K562 (cell line): ENCODE measurements around the gene DUSP10. TPM values are rescaled to one million over a fixed set of nuclear protein-coding genes. Genes with fewer than 3 reads are reported as not detected.
A peak's percentile ranks its signal among the peaks of the same experiment; 100 is the strongest.

Experiments
- CBFA2T2 ChIP-seq: fragments of 450-650 bp; conservative IDR thresholded peaks from 2 replicates; pipeline ENCODE4 v1.6.1; 2017; ENCODE audit warnings: mild to moderate bottlenecking
- CCNT2 ChIP-seq: IDR thresholded peaks from 2 replicates; pipeline ENCODE4 v1.6.1; 2011; ENCODE audit warnings: borderline replicate concordance, low read depth, mild to moderate bottlenecking, moderate library complexity, mixed read lengths, low read length; ENCODE audit not compliant: insufficient read length; ENCODE audit errors: extremely low read depth
- L3MBTL2 ChIP-seq: fragments of 450-650 bp; IDR thresholded peaks from 2 replicates; pipeline ENCODE4 v1.6.1; 2016; ENCODE audit warnings: mild to moderate bottlenecking, moderate library complexity
- NCOA1 ChIP-seq: fragments of 450-650 bp; IDR thresholded peaks from 2 replicates; pipeline ENCODE4 v1.6.1; 2016; ENCODE audit warnings: low read depth
- SRF ChIP-seq, 2 experiments: fragments of 250-450, 450-650 bp in 1 of 2; sonication (Bioruptor Pico) in 1 of 2; sonication (generic) in 1 of 2; formaldehyde crosslinking; IDR thresholded peaks; 2 replicates each; pipeline versions ENCODE4 v1.5.0 to v1.5.1; 2020 to 2022; ENCODE audit warnings: mild to moderate bottlenecking in 1 of 2, missing genetic modification reagents in 1 of 2
- TEAD1 ChIP-seq, 2 experiments: fragments of 450-650 bp in 1 of 2; sonication (generic) in 1 of 2; formaldehyde crosslinking; IDR thresholded peaks; 2 replicates each; pipeline versions ENCODE4 v1.4.0 to v1.8.0; 2020 to 2022; ENCODE audit warnings: mild to moderate bottlenecking in 2 of 2, missing genetic modification reagents in 1 of 2
- TOE1 ChIP-seq, 2 experiments: fragments of 450-650 bp in 1 of 2; sonication (generic) in 1 of 2; formaldehyde crosslinking in 1 of 2; IDR thresholded peaks; 2 replicates each; pipeline versions ENCODE4 v1.7.1 to v1.8.0; 2016 to 2022; ENCODE audit warnings: borderline replicate concordance in 2 of 2, mild to moderate bottlenecking in 2 of 2, antibody characterized with exemption in 1 of 2, inconsistent platforms in 1 of 2, low read depth in 1 of 2, missing genetic modification reagents in 1 of 2, moderate library complexity in 1 of 2
- ZNF77 ChIP-seq: fragments of 250-450 bp; sonication (Bioruptor Pico); IDR thresholded peaks from 2 replicates; pipeline ENCODE4 v1.5.0; 2020
- ZNF778 ChIP-seq: fragments of 450-650 bp; formaldehyde crosslinking; IDR thresholded peaks from 2 replicates; pipeline ENCODE4 v1.4.0; 2020; ENCODE audit warnings: mild to moderate bottlenecking, moderate library complexity
- polyA plus RNA-seq, 8 experiments: library from polyadenylated mRNA; depleted of rRNA in 4 of 8; stranded (reverse) in 5 of 8; unstranded in 3 of 8; fragments of >200 nt; fragmentation: Nextera tagmentation in 2 of 8; fragmentation: Illumina TruSeq in 1 of 8; extraction: Ambion mirVana in 2 of 8; extraction: Trizol in 1 of 8; gene quantifications; 2 replicates each; pipeline versions ENCODE4 v1.2.1 to v1.2.3, GENCODE V29; 2011 to 2014; ENCODE audit warnings: inconsistent platforms in 1 of 8, missing spikeins in 1 of 8
- total RNA-seq, 7 experiments: library from RNA; depleted of rRNA in 6 of 7; stranded (reverse); fragments of >200 nt in 6 of 7; fragmentation: Illumina TruSeq in 2 of 7; extraction: Trizol in 2 of 7; gene quantifications; 2 replicates each; pipeline versions ENCODE4 v1.2.1 to v1.2.3, GENCODE V29; 2011 to 2021; ENCODE audit warnings: low replicate concordance in 1 of 7
- TF ChIP-seq, protein P1 (sequence below), 2 experiments: fragments of 450-650 bp; formaldehyde crosslinking in 1 of 2; IDR thresholded peaks; 2 replicates each; pipeline versions ENCODE4 v1.4.0 to v1.6.1; 2014 to 2020; ENCODE audit warnings: mild to moderate bottlenecking in 2 of 2, borderline replicate concordance in 1 of 2, low read depth in 1 of 2
- TF ChIP-seq, protein P2 (sequence below), 2 experiments: fragments of 450-650 bp; IDR thresholded peaks; 2 replicates each; pipeline ENCODE4 v1.6.1; 2016
- TF ChIP-seq, protein P3 (sequence below): fragments of 450-650 bp; IDR thresholded peaks from 2 replicates; pipeline ENCODE4 v1.6.1; 2016; ENCODE audit warnings: antibody characterized with exemption
- TF ChIP-seq, protein P4 (sequence below): fragments of 450-650 bp; IDR thresholded peaks from 2 replicates; pipeline ENCODE4 v1.6.1; 2016

The DUSP10 gene
- total and polyA plus RNA-seq, 9 of the 15 experiments (the other 6 are each of a cell fraction or from before 2014, with no cell fraction given), result 1.7 to 8.3 (median 6.1) TPM

DNA sequence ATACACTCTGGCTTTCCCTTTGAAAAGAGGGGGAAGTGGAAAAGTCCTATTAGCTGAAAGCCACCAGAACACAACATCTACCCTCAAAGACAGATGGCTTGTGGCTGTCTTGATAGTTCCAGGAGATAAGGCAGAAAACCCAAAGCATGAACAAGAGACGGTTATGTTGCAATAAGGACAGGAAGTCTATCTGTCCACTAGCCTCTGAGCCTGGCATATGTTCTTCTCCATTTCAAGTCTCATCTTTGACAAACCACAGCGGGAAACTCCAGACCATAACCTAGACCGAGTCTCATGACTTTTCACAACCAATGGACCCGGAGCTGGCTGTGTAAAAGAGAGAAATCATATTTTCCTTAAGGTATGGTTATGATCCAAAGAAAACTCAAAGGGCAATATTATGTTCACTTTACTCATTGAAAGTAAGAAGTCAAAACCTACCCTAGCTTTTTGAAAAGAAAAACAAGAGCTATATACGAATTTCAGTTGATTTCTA, 33.8 kb downstream of the DUSP10 start (continued):
- TF ChIP-seq, protein P1, sequence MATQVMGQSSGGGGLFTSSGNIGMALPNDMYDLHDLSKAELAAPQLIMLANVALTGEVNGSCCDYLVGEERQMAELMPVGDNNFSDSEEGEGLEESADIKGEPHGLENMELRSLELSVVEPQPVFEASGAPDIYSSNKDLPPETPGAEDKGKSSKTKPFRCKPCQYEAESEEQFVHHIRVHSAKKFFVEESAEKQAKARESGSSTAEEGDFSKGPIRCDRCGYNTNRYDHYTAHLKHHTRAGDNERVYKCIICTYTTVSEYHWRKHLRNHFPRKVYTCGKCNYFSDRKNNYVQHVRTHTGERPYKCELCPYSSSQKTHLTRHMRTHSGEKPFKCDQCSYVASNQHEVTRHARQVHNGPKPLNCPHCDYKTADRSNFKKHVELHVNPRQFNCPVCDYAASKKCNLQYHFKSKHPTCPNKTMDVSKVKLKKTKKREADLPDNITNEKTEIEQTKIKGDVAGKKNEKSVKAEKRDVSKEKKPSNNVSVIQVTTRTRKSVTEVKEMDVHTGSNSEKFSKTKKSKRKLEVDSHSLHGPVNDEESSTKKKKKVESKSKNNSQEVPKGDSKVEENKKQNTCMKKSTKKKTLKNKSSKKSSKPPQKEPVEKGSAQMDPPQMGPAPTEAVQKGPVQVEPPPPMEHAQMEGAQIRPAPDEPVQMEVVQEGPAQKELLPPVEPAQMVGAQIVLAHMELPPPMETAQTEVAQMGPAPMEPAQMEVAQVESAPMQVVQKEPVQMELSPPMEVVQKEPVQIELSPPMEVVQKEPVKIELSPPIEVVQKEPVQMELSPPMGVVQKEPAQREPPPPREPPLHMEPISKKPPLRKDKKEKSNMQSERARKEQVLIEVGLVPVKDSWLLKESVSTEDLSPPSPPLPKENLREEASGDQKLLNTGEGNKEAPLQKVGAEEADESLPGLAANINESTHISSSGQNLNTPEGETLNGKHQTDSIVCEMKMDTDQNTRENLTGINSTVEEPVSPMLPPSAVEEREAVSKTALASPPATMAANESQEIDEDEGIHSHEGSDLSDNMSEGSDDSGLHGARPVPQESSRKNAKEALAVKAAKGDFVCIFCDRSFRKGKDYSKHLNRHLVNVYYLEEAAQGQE (IDR thresholded peaks at IDR 0.05; ENCODE audit: borderline replicate concordance), result peak; percentile 42; the same call in 1 of the 2 replicates
- TF ChIP-seq, protein P1 (CRISPR knock-in tag; IDR thresholded peaks at IDR 0.05; ENCODE audit: low read depth), result peak; percentile 28; the same call in 1 of the 2 replicates
- TF ChIP-seq L3MBTL2 (peak; percentile 91), TEAD1 (CRISPR knock-in tag; IDR thresholded peaks at IDR 0.05) (peak; percentile 42 to 86; a peak in 2 of 4 replicates), CBFA2T2 (peak; percentile 75), ZNF778 (CRISPR knock-in tag) (no peak), CCNT2 (peak; percentile 79), TOE1 (IDR thresholded peaks at IDR 0.05; ENCODE audit: borderline replicate concordance) (peak; percentile 70), TOE1 (CRISPR knock-in tag; IDR thresholded peaks at IDR 0.05; ENCODE audit: borderline replicate concordance, low read depth) (no peak), ZNF77 (CRISPR knock-in tag) (no peak), SRF (CRISPR knock-in tag; IDR thresholded peaks at IDR 0.05) (0 out of 4 replicates have a peak, but pooled peaks of 1 of the 2 experiments have one; percentile 40), NCOA1 (peak; percentile 79; the same call in 1 of the 2 replicates)
- TF ChIP-seq, protein P2, sequence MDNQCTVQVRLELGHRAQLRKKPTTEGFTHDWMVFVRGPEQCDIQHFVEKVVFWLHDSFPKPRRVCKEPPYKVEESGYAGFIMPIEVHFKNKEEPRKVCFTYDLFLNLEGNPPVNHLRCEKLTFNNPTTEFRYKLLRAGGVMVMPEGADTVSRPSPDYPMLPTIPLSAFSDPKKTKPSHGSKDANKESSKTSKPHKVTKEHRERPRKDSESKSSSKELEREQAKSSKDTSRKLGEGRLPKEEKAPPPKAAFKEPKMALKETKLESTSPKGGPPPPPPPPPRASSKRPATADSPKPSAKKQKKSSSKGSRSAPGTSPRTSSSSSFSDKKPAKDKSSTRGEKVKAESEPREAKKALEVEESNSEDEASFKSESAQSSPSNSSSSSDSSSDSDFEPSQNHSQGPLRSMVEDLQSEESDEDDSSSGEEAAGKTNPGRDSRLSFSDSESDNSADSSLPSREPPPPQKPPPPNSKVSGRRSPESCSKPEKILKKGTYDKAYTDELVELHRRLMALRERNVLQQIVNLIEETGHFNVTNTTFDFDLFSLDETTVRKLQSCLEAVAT (IDR thresholded peaks at IDR 0.05), result peak in 1 of 2 experiments; percentile 65; a peak in 2 of 4 replicates
- TF ChIP-seq, protein P3, sequence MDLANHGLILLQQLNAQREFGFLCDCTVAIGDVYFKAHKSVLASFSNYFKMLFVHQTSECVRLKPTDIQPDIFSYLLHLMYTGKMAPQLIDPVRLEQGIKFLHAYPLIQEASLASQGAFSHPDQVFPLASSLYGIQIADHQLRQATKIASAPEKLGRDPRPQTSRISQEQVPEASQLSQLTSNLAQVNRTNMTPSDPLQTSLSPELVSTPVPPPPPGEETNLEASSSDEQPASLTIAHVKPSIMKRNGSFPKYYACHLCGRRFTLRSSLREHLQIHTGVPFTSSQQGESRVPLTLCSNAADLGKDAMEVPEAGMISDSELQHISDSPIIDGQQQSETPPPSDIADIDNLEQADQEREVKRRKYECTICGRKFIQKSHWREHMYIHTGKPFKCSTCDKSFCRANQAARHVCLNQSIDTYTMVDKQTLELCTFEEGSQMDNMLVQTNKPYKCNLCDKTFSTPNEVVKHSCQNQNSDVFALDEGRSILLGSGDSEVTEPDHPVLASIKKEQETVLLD, result peak; percentile 77; the same call in 1 of the 2 replicates
- TF ChIP-seq, protein P4, sequence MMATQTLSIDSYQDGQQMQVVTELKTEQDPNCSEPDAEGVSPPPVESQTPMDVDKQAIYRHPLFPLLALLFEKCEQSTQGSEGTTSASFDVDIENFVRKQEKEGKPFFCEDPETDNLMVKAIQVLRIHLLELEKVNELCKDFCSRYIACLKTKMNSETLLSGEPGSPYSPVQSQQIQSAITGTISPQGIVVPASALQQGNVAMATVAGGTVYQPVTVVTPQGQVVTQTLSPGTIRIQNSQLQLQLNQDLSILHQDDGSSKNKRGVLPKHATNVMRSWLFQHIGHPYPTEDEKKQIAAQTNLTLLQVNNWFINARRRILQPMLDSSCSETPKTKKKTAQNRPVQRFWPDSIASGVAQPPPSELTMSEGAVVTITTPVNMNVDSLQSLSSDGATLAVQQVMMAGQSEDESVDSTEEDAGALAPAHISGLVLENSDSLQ, result peak; percentile 79
